BLaER1 (cell line): ENCODE results near the gene MAGEB18.

Experiments used
- H3K27ac ChIP-seq: shearing (Covaris generic); formaldehyde crosslinking; 2 replicates; pipeline ENCODE4 v1.8.1; 2022
- H3K27me3 ChIP-seq: shearing (Covaris generic); formaldehyde crosslinking; 2 replicates; pipeline ENCODE4 v1.8.1; 2022
- H3K36me3 ChIP-seq: shearing (Covaris generic); formaldehyde crosslinking; 2 replicates; pipeline ENCODE4 v1.8.1; 2022
- H3K4me1 ChIP-seq: shearing (Covaris generic); formaldehyde crosslinking; 2 replicates; pipeline ENCODE4 v1.8.1; 2022
- H3K4me2 ChIP-seq: shearing (Covaris generic); formaldehyde crosslinking; 2 replicates; pipeline ENCODE4 v1.8.1; 2022
- H3K4me3 ChIP-seq: shearing (Covaris generic); formaldehyde crosslinking; 2 replicates; pipeline ENCODE4 v1.8.1; 2022
- H3K9ac ChIP-seq: shearing (Covaris generic); formaldehyde crosslinking; 2 replicates; pipeline ENCODE4 v1.8.1; 2022
- H3K9me3 ChIP-seq: shearing (Covaris generic); formaldehyde crosslinking; 2 replicates; pipeline ENCODE4 v1.8.1; 2022
- H4K20me1 ChIP-seq: shearing (Covaris generic); formaldehyde crosslinking; 2 replicates; pipeline ENCODE4 v1.8.1; 2022
- Cebpa-rat ChIP-seq: shearing (Covaris generic); IDR thresholded peaks from 2 replicates; pipeline ENCODE4 v1.8.1; 2022

The MAGEB18 gene

GRCh38 chrX:26138274-26138673, at the start of gene MAGEB18:
TSS of gene MAGEB18 (plus strand) at chrX:26138343. CDS start at chrX:26138986, 643 bp downstream.
- Histone ChIP-seq H3K27me3 (peaks cover 65% of the 10 kb centered on the region), H3K36me3 (no peaks in the 10 kb centered on the region), H3K9ac (no peak within 1 kb of the TSS), H3K9me3 (no peaks in the 10 kb centered on the region), H3K27ac (no peak within 1 kb of the TSS), H3K4me2 (no peak within 1 kb of the TSS), H3K4me3 (no peak within 1 kb of the TSS), H3K4me1 (no peaks in the 10 kb centered on the region), H4K20me1 (no peaks in the 10 kb centered on the region; the same call in 1 of the 2 replicates)
- no peak for TF ChIP-seq Cebpa-rat

- TF ChIP-seq Cebpa-rat, result no peak
- H3K4me1 ChIP-seq, result no peaks in the 10 kb centered on the region
- no peak overlapping the region for H3K9ac ChIP-seq
- H3K9me3 ChIP-seq, result no peaks in the 10 kb centered on the region
- H3K4me2 ChIP-seq, result no peak overlapping the region
- H3K27ac ChIP-seq, result no peak overlapping the region
- no peak overlapping the region for H3K4me3 ChIP-seq
- peaks cover 57% of the 10 kb centered on the region for H3K27me3 ChIP-seq
- H3K36me3 ChIP-seq, result no peaks in the 10 kb centered on the region
- no peaks in the 10 kb centered on the region for H4K20me1 ChIP-seq
These were observed 37.7 kb upstream of the MAGEB18 start for GRCh38 chrX:26100421-26100920.

GRCh38 chrX:26109142-26109541, 29.0 kb upstream of the MAGEB18 start:
- H3K36me3 ChIP-seq, result no peaks in the 10 kb centered on the region
- H3K4me1 ChIP-seq, result no peaks in the 10 kb centered on the region
- H3K9ac ChIP-seq, result no peak overlapping the region
- peaks cover 55% of the 10 kb centered on the region for H3K27me3 ChIP-seq
- H4K20me1 ChIP-seq, result no peaks in the 10 kb centered on the region; the same call in 1 of the 2 replicates
- H3K4me2 ChIP-seq, result no peak overlapping the region
- no peak overlapping the region for H3K4me3 ChIP-seq
- no peaks in the 10 kb centered on the region for H3K9me3 ChIP-seq
- H3K27ac ChIP-seq, result no peak overlapping the region
- no peak for TF ChIP-seq Cebpa-rat

- peaks cover 89% of the 10 kb centered on the region for H3K27me3 ChIP-seq
- no peak overlapping the region for H3K4me2 ChIP-seq
- no peaks in the 10 kb centered on the region for H3K36me3 ChIP-seq
- no peak overlapping the region for H3K9ac ChIP-seq
- H3K9me3 ChIP-seq, result no peaks in the 10 kb centered on the region
- H4K20me1 ChIP-seq, result no peaks in the 10 kb centered on the region; the same call in 1 of the 2 replicates
- no peaks in the 10 kb centered on the region for H3K4me1 ChIP-seq
- H3K4me3 ChIP-seq, result no peak overlapping the region
- H3K27ac ChIP-seq, result no peak overlapping the region
- TF ChIP-seq Cebpa-rat, result no peak
These were observed 7.9 kb downstream of the MAGEB18 start for GRCh38 chrX:26146024-26146423.

GRCh38 chrX:26160301-26160700, 22.2 kb downstream of the MAGEB18 start, which contains the start of gene MAGEB6B:
TSS of gene MAGEB6B (plus strand) at chrX:26160601. CDS start at chrX:26160601, 0 bp downstream.
- H3K4me2 ChIP-seq, result no peak within 1 kb of the TSS
- no peaks in the 10 kb centered on the region; the same call in 1 of the 2 replicates for H3K9me3 ChIP-seq
- H3K4me3 ChIP-seq, result no peak within 1 kb of the TSS
- H3K27me3 ChIP-seq, result peaks cover 62% of the 10 kb centered on the region
- H3K4me1 ChIP-seq, result no peaks in the 10 kb centered on the region
- no peaks in the 10 kb centered on the region for H3K36me3 ChIP-seq
- H3K9ac ChIP-seq, result no peak within 1 kb of the TSS
- TF ChIP-seq Cebpa-rat, result no peak
- H4K20me1 ChIP-seq, result no peaks in the 10 kb centered on the region
- H3K27ac ChIP-seq, result no peak within 1 kb of the TSS
